SK-N-SH treated with all-trans-retinoic acid at 6 μM for 48 hours (cell line): ENCODE measurements around the gene KPNA1.

Source experiments
- ISL1 ChIP-seq: fragments of 250-450 bp; sonication (Bioruptor Pico); IDR thresholded peaks from 2 replicates; pipeline ENCODE4 v2.1.2; 2022; ENCODE audit warnings: mild to moderate bottlenecking, moderate library complexity
- PATZ1 ChIP-seq: fragments of 250-450 bp; sonication (Bioruptor Pico); IDR thresholded peaks from 2 replicates; pipeline ENCODE4 v1.8.0; 2020; ENCODE audit warnings: mild to moderate bottlenecking, moderate library complexity, borderline replicate concordance
- SNAI2 ChIP-seq: fragments of 250-450 bp; sonication (Bioruptor Pico); IDR thresholded peaks from 2 replicates; pipeline ENCODE4 v1.5.0; 2020; ENCODE audit warnings: mild to moderate bottlenecking, moderate library complexity
- TOX ChIP-seq: fragments of 250-450 bp; sonication (Bioruptor Pico); IDR thresholded peaks from 2 replicates; pipeline ENCODE4 v1.8.0; 2021; ENCODE audit warnings: mild to moderate bottlenecking, moderate library complexity, borderline replicate concordance
- ZFP3 ChIP-seq: fragments of 250-450 bp; sonication (Bioruptor Pico); IDR thresholded peaks from 2 replicates; pipeline ENCODE4 v1.5.0; 2020; ENCODE audit warnings: mild to moderate bottlenecking, moderate library complexity
- ZFP30 ChIP-seq: fragments of 450-650 bp; formaldehyde crosslinking; IDR thresholded peaks from 2 replicates; pipeline ENCODE4 v1.5.0; 2022; ENCODE audit warnings: mild to moderate bottlenecking, moderate library complexity

GRCh38 chr3:122390665-122391064, 124.1 kb downstream of the KPNA1 start:
- TF ChIP-seq SNAI2 (no peak), TOX (no peak), ZFP30 (no peak), ISL1 (no peak), ZFP3 (no peak), PATZ1 (no peak)
